ENCODE data around the gene PCSK5.

- no peak for TF ChIP-seq POLR2A (IDR thresholded peaks at IDR 0.05)
- no peak for TF ChIP-seq POLR2AphosphoS5 (IDR thresholded peaks at IDR 0.05)
- TF ChIP-seq CTCF (IDR thresholded peaks at IDR 0.05) = no peak
- no peak for TF ChIP-seq EP300 (IDR thresholded peaks at IDR 0.05)
These were observed 35.9 kb downstream of the PCSK5 start for GRCh38 chr9:75926385-75926784.

Data from stomach (tissue), 4 donors.